Urinary bladder (tissue), 4 donors: ENCODE measurements around the gene ARL4A. TPM values are rescaled to one million over a fixed set of nuclear protein-coding genes. Genes with fewer than 3 reads are reported as not detected.
"Not testable (repeated sequence)": the region's sequence is repeated elsewhere in the genome, so short reads cannot be mapped to it uniquely, and the experiment has no call there.

Source experiments
- DNase-seq: peaks from one replicate; pipeline ENCODE4 v3.0.0-alpha.2; 2015; ENCODE audit errors: extremely low spot score
- H3K27ac ChIP-seq: one replicate; pipeline ENCODE4 v1.5.1; 2013; ENCODE audit warnings: low read depth, mild to moderate bottlenecking, moderate library complexity
- H3K36me3 ChIP-seq: one replicate; pipeline ENCODE4 v1.6.1; 2013; ENCODE audit warnings: mild to moderate bottlenecking, moderate library complexity; ENCODE audit not compliant: insufficient read depth
- H3K4me1 ChIP-seq: one replicate; pipeline ENCODE4 v1.6.1; 2013; ENCODE audit warnings: mild to moderate bottlenecking, moderate library complexity; ENCODE audit not compliant: insufficient read depth
- H3K4me3 ChIP-seq: one replicate; pipeline ENCODE4 v1.5.1; 2013; ENCODE audit warnings: low read depth, low read length
- WGBS: extraction: QIAGEN DNeasy Blood & Tissue Kit; methylation state at CpG from one replicate; pipeline ENCODE4 v1.1.7; 2013; 5-methylcytosine and 5-hydroxymethylcytosine counted together
- polyA plus RNA-seq: library from polyadenylated mRNA; stranded (reverse); fragments of 200-250 nt; gene quantifications from one replicate; pipeline ENCODE4 v1.2.3, GENCODE V29; 2013
- total RNA-seq: library from RNA; depleted of rRNA; stranded (reverse); fragments of >200 nt; gene quantifications from one replicate; pipeline ENCODE4 v1.2.3, GENCODE V29; 2014
- donor health status: healthy with polysubstance abuse.
- donor health status: healthy.

Gene ARL4A
- total and polyA plus RNA-seq, 2 donors: 37.2 to 93.6 TPM

DNA sequence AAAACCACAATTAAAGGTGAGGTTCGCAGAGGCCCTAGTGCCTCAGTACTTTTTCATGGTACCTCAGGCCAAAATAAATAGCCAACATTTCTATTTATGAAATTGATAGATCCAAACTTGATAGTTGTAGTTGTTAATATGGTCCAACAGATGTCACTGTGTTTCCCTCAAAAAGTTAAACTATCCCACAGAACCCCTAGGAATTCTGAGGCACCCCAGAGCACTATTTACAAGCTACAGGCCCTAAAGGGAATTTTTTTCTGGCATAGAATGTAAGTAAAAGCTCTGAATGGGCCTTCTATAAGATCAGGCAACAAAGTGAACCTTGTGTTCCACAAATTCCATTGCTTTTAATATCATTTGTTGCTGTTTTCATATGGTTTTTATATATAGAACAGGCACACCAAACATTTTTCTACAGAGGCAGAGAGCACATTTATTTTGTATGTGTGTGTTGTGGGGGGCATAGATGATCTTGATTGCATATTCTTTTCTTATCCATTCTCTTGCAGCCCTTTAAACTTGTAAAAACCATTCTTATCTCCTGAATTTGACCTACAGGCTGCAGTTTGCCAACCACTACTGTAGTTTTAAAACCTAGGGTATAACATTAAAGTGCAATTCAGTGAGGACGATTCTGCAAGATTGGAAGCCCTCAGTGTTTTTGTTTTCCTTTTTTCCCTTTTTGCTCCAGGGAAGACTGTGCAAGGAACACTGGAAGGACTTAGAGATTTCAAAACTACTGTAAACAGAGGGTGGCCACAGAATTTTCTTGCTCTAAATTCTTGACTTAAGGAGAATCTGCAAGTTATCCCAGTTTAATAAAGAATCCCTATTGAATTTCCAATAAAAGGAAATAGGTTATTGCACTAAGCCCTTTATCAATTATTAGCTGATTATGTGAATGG, 3.5 kb upstream of the ARL4A start:
- Histone ChIP-seq H3K4me1 (no peaks in the 10 kb centered on the region), H3K27ac (no peak overlapping the region), H3K36me3 (no peaks in the 10 kb centered on the region), H3K4me3 (no peak overlapping the region)
- WGBS: 45% methylated on average over 2 of the region's 2 CpGs
- no peak for DNase-seq

DNA sequence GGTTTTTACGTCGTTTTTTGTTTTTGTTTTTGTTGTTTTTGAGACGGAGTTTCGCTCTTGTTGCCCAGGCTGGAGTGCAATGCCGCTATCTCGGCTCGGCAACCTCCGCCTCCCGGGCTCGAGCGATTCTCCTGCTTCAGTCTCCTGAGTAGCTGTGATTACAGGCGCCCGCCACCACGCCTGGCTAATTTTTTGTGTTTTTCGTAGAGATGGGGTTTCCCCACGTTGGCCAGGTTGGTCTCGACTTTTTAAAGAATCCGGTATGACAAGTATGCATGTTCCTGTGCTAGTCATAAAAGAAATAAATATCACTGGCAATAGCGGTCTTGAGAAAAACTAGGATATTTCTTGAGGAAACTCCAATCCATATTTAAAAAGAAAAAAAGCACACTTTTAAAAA, 2.7 kb upstream of the ARL4A start:
- Histone ChIP-seq H3K4me1 (no peaks in the 10 kb centered on the region), H3K36me3 (no peaks in the 10 kb centered on the region), H3K4me3 (no peak overlapping the region), H3K27ac (no peak overlapping the region)
- DNase-seq: no peak
- 95% methylated on average over 19 of the region's 19 CpGs for WGBS

DNA sequence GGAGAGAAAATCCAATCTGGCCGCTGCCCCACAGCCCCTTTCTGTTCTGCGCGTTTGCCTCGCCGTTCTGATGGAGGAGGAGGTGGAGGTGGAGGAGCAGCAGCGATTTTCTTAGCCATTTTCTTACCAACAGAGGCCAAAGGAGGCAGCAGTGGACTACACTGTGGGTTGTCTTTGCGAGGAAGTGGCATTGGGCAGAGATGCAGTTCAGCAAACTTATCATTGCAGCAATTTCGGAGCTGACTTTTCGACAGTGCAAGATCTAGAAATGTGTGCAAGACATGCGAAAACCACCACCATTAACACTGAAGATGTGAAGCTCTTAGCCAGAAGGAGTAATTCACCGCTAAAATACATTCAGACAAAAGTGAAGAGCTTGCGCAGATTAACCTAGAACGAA, 1.9 kb upstream of the ARL4A start:
- Histone ChIP-seq H3K4me1 (no peaks in the 10 kb centered on the region), H3K4me3 (no peak overlapping the region), H3K27ac (no peak overlapping the region), H3K36me3 (no peaks in the 10 kb centered on the region)
- 91% methylated on average over 13 of the region's 13 CpGs for WGBS
- no peak for DNase-seq

DNA sequence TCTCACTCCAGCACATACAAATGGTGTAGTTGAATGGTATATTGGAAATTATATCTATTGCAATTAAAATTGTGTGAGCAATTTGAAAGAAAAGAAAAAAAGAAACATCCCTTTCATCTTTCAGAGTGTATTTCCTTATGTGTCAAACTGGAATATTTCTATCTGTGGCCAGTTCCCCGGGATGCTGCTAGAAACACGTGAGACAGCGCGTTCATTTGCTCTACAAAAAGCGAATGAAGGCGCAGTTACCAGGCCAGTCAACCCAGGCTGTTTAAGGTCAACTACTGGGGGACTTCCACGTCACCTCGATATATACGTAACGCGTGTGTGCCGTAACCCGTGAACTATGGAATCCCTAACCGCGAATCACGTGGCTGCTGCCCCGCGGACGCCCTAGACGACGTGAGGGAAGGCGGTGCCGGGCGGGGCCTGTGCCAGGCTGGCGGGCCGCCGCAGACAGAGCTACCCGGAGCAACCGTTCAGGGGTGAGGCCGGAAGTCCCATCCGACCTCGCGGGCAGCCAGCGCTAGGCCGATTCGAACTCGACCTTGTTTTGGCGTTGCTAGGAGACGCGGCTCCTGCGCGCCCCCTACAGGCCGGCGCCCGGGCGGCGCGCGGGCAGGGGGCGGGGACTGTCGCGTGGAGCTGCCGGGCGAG, 1.1 kb upstream of the ARL4A start:
- Histone ChIP-seq H3K36me3 (no peaks in the 10 kb centered on the region), H3K4me1 (no peaks in the 10 kb centered on the region), H3K27ac (peak overlapping the region; percentile 84), H3K4me3 (peak overlapping the region; percentile 63)
- 6% methylated on average over 54 of the region's 54 CpGs for WGBS
- peak; percentile 60 for DNase-seq

DNA sequence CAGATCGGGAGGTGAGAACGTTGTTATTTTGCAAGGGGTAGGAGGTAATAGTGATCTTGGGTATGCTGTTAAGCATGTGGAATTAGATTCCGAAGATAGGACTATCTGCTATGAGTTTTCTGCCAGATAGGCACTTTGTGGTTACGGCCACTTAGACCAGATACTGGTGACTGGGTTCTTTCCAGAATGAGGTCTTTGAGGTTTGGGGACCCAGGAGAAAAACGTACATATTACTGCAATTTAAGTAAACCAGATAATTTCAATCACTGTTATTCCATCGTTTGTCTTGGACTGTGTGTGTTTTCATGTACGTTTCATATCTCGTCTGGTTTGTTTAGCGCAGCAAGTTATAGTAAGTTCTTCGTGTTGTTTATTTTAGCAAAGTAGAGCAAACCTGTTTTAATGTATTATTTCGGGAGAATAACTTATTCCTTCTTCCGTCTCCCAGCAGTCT, 312 bp downstream of the ARL4A start:
- H3K4me3 ChIP-seq: peak overlapping the region; percentile 63
- 4% methylated on average over 12 of the region's 12 CpGs for WGBS
- H3K36me3 ChIP-seq: no peaks in the 10 kb centered on the region
- no peaks in the 10 kb centered on the region for H3K4me1 ChIP-seq
- H3K27ac ChIP-seq: peak overlapping the region; percentile 31
- no peak for DNase-seq

DNA sequence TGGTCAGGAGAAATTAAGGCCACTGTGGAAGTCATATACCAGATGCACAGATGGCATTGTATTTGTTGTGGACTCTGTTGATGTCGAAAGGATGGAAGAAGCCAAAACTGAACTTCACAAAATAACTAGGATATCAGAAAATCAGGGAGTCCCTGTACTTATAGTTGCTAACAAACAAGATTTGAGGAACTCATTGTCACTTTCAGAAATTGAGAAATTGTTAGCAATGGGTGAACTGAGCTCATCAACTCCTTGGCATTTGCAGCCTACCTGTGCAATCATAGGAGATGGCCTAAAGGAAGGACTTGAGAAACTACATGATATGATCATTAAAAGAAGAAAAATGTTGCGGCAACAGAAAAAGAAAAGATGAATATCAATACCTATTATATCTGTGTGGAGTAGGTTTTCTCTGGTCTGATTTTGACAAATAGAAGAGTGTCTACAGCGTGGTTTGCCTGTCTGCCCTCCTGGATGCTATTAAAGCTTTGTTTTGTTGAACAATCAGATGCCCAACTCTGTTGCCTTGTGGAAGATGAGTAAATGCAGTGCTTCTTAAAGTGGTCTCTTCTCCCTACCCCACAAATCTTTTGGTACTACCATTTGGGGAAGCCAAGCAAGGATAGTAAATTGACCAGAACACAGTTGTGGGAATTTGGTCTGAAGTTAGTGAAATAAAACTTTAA, 1.2 kb downstream of the ARL4A start:
- 78% methylated on average over 3 of the region's 3 CpGs for WGBS
- not testable (repeated sequence) for H3K27ac ChIP-seq, H3K36me3 ChIP-seq, DNase-seq, H3K4me1 ChIP-seq
- H3K4me3 ChIP-seq: peak overlapping the region; percentile 25

DNA sequence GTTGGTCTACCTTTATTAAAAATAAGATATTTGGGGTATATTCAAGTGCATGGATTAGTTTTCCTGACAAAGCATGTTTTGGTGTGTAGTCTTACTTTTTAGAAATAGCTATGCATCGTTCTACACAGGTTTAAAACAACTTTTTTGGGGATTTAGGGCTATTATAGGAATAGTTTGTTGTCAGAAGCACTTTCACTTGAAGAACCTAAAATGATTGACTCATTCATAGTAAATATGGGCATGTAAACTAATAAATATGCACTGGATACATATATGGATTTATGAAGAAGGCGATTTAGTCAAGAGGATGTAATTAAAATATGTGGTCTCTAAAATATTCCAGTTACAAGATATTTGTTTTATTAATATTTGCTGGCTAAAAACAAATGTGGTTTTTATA, 2.0 kb downstream of the ARL4A start:
- WGBS: 48% methylated on average over 2 of the region's 2 CpGs
- no peaks in the 10 kb centered on the region for H3K4me1 ChIP-seq
- no peaks in the 10 kb centered on the region for H3K36me3 ChIP-seq
- no peak for DNase-seq
- H3K4me3 ChIP-seq: peak overlapping the region; percentile 25
- H3K27ac ChIP-seq: no peak overlapping the region

GRCh38 chr7:12690041-12690878, 2.8 kb downstream of the ARL4A start:
- no peak overlapping the region for H3K27ac ChIP-seq
- H3K4me1 ChIP-seq: no peaks in the 10 kb centered on the region
- no peak for DNase-seq
- H3K36me3 ChIP-seq: no peaks in the 10 kb centered on the region
- 86% methylated on average over 1 of the region's 1 CpG for WGBS
- peak overlapping the region; percentile 18 for H3K4me3 ChIP-seq

- H3K36me3 ChIP-seq, H3K4me1 ChIP-seq, H3K4me3 ChIP-seq, H3K27ac ChIP-seq, DNase-seq: not testable (repeated sequence)
- 94% methylated on average over 3 of the region's 3 CpGs for WGBS
Measured at GRCh38 chr7:12691388-12691787, 4.0 kb downstream of the ARL4A start.

- DNase-seq: no peak
- no peak overlapping the region for H3K27ac ChIP-seq
- H3K4me3 ChIP-seq: no peak overlapping the region
- 94% methylated on average over 1 of the region's 1 CpG for WGBS
- no peaks in the 10 kb centered on the region for H3K4me1 ChIP-seq
- no peaks in the 10 kb centered on the region for H3K36me3 ChIP-seq
Measured at GRCh38 chr7:12692035-12692434, 4.6 kb downstream of the ARL4A start.

DNA sequence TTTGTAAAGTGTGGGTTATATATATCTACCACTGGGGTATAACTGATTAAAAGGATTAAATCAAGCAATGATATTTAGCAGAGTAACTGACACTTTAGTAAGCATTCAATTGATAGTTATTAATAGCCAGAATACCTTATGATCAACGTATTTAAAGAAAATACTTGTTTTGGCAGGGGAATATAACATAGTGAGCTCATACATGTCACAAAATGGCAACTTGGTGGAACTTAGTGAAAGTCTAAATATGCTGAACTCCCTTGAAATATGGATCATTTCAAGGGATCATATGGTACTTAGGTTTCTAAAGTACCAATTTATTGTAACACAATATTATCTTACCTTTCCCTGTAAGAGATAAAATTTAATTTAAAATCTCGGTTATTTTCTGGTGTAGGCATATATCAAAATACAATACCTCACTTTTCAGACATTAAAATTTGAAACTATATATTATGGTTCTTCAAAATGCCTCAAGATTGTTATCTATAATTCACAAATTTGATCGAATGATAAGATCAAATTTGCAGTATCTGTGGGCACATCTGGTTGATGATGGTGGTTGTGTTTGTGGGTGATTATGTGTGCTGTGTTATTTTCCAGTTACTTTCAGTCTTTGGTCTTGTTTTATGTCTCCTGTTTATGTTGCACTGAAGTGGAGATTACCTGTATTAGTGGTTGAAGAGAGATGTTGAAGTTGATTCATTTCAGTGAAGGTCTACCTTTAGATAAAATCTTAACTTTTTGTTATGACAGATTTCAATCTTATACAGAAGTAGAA, 5.2 kb downstream of the ARL4A start:
- H3K4me1 ChIP-seq: no peaks in the 10 kb centered on the region

GRCh38 chr7:12694817-12695216, 7.4 kb downstream of the ARL4A start:
- Histone ChIP-seq H3K4me3 (no peak overlapping the region), H3K27ac (no peak overlapping the region), H3K36me3 (no peaks in the 10 kb centered on the region), H3K4me1 (no peaks in the 10 kb centered on the region)
- no peak for DNase-seq
- WGBS: 55% methylated on average over 1 of the region's 1 CpG

More for the DNA sequence above, 5.2 kb downstream of the ARL4A start:
- Histone ChIP-seq H3K36me3 (no peaks in the 10 kb centered on the region), H3K27ac (no peak overlapping the region), H3K4me3 (no peak overlapping the region)
- DNase-seq: no peak
- WGBS: 58% methylated on average over 3 of the region's 3 CpGs
